GM21528 (cell line): ENCODE data around the gene COG8.
"Not testable (repeated sequence)": the region's sequence is repeated elsewhere in the genome, so short reads cannot be mapped to it uniquely, and the experiment has no call there.

ENCODE experiments used
- ATAC-seq: cut with Tn5 transposase; IDR thresholded peaks from one replicate; pipeline ENCODE4 v1.9.1; 2021; ENCODE audit warnings: mild to moderate bottlenecking, moderate library complexity; ENCODE audit not compliant: unreplicated experiment, low FRiP score

COG8 gene

DNA sequence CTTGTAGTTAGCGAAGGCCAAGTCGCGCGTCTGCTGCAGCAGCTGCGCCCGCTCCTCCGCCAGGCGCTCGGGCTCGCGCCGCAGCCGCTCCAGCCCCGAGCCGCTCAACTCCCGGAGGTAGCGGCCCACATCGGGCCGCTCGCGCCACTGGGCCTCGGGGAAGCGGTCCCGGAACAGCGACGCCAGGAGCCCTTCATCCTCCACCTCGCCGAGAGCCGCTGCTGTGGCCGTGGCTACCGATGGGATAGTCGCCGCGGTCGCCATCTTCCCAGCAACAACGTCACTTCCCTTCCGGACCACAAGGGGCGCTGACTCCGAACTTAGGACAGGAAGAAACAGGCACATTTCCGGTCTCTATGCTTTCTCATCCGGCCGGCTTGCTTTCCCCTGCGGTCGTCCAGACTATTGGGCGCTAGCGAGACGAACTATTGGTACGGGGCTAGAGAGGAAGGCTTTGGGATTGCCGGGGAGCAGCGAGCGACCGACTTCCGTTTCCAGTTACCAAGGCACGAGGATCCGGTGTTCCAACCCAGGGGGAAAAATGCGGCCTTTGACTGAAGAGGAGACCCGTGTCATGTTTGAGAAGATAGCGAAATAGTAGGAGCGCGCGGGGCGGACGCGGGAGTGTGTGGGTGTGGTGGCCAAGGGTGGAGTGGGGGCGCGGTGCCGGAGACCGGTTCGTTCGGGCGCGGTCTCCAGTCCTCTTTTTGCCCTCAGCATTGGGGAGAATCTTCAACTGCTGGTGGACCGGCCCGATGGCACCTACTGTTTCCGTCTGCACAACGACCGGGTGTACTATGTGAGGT lies at the start of gene COG8, which contains the start of gene NIP7:
Gene COG8, minus strand, starts transcription at position 276 of the 806 bp plus-strand sequence. Its CDS starts 12 bp downstream, at position 264.
Gene NIP7, plus strand, starts transcription at position 484 of the 806 bp plus-strand sequence. Its CDS starts 58 bp downstream, at position 542.
- ATAC-seq: peak; percentile 84

- no peak for ATAC-seq
These were observed 47.2 kb upstream of the COG8 start for GRCh38 chr16:69386596-69386995.

- ATAC-seq: no peak
These were observed 45.6 kb upstream of the COG8 start for GRCh38 chr16:69384974-69385373.

DNA sequence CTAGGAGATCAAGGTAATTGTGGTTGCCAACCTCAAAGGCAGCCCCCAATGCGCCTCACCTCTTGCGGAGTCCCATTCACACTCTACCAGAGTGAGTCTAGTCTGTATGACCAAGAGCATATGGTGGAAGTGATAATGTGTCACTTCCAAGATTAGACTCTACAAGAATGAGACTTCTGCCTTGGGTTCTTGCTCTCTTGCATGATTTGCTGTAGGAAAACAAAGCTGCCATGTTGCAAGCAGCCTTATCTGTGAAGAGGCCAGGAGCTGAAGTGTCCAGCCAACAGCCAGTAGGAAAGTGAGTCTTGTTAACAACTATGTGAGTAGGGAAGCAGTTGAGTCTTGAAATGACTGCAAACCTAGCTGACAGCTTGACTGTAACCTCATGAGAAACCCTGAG lies 43.1 kb upstream of the COG8 start:
- no peak for ATAC-seq

- no peak for ATAC-seq
These were observed 41.9 kb upstream of the COG8 start for GRCh38 chr16:69381231-69381630.

DNA sequence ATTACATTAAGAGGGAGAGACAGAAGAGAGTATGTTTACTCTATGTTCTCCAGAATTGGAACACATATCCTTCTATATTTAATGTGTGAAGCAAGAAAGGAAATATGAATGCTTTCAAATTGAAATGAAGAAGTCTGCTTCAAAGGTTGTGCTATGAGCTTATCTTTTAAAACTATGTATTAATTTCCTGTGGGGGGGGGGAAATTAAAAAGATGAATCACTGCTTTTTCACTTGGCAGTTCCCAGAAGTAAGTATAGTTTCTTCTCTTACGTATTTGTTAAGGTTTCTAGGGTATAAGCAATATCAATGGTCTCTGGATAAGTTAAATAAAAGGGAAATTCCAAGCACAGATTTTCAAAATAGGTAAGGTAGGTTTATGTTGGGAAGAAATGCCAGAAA lies 39.4 kb upstream of the COG8 start:
- no peak for ATAC-seq

GRCh38 chr16:69378036-69378435 lies 38.7 kb upstream of the COG8 start:
- ATAC-seq: no peak

- no peak for ATAC-seq
These were observed 37.2 kb upstream of the COG8 start for GRCh38 chr16:69376393-69377059.

DNA sequence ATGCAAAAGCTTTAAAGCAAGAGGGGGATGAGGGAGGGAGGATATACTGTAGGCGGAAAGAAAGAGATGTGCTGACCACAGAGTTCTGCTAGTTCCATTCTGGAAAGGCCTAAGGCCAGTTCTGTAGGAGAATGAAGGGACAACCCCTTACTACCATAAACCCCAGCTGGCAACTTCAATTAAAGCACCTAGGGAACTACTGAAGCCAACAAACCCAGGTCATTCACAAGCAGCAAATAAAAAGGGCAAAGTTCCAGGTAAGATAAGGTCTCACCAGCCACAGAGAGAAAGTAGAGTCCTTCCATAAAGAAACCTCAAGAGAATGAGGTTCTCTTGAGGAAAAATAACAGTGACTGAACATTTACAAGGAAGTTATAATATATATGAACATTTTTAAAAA lies 33.7 kb upstream of the COG8 start:
- no peak for ATAC-seq

DNA sequence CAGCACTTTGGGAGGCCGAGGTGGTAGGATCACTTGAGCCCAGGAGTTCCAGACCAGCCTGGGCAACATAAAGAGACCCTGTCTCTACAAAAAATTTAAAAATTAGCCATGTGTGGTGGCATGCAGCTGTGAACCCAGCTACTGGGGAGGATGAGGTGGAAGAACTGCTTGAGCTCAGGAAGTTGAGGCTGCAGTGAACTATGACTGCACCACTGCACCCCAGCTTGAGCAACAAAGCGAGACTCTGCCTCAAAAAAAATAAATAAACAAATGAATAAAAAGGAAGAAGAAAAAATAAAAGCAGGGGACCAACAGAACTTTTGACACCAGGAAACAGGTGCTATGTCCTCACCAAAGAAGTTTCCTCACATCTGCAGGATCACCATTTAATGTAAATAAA lies 32.2 kb upstream of the COG8 start:
- ATAC-seq: no peak

DNA sequence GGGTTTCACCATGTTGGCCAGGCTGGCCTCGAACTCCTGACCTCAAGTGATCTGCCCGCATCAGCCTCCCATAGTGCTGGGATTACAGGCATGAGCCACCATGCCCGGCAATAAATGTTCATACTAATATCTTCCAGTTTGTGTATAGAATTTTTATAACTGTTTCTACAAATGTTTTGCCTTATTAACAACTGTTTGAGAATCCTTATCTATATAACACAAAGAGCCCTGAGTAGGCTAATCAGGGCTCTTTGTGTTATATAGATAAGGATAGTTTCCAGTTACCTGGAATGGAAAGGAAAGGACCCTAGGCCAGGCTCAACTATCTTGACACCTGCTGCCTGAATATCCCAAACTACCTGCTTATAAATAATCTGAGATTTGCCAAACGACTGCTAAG lies 29.5 kb upstream of the COG8 start:
- ATAC-seq: no peak

DNA sequence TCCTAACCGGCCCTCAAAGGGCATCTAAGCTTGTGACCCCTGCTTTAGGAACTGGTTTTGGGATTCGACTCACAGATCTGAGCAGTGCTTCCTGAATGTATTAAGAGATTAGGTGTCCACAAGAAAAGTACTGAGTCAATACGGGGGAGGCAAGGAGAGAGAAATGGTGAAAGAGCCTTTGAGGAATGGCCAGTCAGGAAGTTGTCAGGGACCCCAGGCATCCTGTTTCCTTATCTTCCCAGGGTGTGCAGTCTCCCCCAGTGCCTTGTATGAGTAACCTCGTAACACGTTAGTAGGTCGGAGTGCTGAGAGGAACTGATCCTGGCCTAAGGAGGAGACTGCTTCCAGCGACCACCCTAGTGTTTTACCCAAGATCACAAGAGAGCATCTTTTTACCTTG lies 28.6 kb upstream of the COG8 start:
- no peak for ATAC-seq

GRCh38 chr16:69366431-69366830 lies 27.1 kb upstream of the COG8 start:
- ATAC-seq: no peak

- no peak for ATAC-seq
These were observed 26.5 kb upstream of the COG8 start for GRCh38 chr16:69365901-69366300.

DNA sequence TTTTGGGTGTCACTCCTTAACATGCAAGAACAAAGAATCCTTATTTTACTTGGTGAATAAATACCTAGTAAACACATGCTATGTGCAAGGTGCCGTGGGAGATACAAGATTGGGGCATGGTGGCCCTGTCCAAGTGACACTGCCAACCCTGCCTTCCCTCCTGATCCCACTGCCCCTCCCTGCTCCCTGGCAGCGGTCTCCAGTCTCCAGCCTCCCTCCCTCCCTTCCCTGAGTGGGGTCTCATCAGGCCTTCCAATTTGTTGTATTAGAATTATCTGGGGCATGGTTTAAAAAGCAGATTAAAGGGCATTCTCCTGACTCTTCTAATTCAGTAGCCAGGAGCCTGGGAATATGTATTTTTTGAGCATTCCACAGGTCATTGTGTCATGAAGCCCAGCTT lies 24.7 kb upstream of the COG8 start:
- no peak for ATAC-seq

DNA sequence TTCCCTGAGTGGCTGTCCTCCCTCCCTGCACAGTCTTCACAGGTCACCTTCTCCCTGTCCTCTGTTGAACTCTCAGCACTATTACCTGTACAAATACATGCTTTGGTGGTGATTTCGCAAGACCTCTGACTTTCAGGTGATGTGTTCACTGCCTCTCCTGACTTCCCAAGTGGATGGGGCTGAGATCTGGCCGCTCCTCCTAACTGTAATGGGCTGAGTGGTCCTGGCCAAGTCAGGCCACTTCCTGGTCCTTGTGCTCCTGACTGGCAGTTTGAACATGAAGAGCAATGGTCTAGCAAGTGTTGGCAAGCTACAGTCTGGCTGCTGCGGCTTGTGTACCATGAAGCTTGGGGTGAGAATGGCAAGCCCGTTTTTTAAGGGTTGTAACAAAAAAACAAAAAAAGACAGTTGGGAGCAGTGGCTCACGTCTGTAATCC lies 23.9 kb upstream of the COG8 start:
- ATAC-seq: no peak

DNA sequence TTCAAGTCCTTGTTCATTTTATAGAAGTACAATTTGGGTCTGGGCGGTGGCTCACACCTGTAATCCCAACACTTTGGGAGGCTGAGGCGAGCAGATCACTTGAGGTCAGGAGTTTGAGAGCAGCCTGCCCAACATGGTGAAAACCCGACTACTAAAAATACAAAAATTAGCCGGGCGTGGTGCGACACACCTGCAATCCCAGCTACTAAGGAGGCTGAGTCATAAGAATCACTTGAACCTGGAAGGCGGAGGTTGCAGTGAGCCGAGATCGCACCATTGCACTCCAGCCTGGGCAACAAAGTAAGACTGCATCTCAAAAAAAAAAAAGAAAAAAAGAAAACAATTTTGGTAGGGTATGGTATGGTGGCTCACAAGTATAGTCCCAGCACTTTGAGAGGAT lies 20.7 kb upstream of the COG8 start:
- ATAC-seq: not testable (repeated sequence)

- ATAC-seq: no peak
These were observed 12.1 kb upstream of the COG8 start, which contains the start of gene TMED6 for GRCh38 chr16:69351309-69352027. Gene TMED6, minus strand, starts transcription at chr16:69351786. Its CDS starts 33 bp downstream, at chr16:69351753.

DNA sequence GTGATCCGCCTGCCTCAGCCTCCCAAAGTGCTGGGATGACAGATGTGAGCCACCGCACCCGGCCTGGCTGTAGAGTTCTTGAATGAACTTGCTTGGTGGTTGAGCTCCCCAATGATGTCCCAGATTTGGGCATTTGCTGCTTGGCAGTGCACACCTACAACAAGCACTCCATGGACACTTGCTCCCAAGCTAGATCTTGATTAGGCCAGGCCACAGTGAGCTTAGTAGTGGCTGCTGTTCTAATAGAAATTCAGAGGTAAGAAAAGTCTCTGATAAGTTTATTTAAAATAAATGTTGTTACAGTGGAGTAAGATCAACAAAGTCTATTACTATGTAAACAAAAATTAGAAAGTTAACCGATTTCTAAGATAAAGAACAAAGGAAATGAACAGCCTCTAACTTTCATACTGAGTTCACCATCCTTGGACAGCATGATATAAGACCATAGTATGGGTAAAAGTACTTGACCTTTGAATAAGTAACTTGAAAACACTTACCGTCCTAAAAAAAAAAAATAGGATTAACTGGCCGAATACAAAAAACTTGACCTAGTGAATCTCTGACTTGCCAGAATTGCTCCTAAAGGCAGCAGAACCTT lies 11.3 kb upstream of the COG8 start:
- no peak for ATAC-seq

DNA sequence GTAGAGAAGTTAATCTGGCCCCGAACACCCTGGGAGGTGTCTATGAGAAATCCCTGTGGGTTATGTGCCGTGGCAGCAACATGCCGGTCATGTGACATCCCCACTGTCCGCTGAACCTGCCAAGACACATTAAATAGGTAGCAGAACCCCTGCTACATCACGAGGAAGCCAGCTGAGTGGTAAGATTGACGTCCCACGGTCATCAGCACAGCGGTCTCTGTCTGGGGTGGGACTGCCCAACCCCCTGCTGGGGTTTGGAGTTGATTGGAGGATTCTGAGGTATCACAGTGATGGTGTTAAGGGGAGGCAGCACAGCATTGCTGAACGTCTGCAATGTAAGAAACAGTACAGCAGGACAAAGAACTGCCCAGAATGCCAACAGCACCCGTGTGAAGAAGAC lies 10.2 kb upstream of the COG8 start:
- no peak for ATAC-seq

DNA sequence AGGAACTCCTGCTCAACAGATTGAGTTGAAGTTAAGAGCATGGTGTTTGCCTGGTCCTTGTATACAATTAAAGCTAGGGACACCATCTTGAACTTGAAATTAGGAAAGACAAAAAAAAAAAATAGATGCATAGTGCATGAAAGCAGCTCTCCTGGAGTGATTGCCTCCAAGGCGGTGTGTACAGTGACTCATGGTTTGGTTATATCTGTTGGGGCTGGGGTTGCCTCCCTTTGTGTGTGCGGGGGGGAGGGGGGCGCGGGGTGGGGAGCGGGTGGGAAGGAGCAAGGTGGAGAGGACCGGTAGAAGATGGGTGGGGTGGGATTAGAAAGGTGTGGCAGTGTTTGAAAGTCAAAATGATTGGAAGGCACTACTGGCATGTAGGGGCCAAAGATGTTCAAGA lies 8.9 kb upstream of the COG8 start:
- ATAC-seq: no peak
